ENCODE results near the gene PDE3A.

DNA sequence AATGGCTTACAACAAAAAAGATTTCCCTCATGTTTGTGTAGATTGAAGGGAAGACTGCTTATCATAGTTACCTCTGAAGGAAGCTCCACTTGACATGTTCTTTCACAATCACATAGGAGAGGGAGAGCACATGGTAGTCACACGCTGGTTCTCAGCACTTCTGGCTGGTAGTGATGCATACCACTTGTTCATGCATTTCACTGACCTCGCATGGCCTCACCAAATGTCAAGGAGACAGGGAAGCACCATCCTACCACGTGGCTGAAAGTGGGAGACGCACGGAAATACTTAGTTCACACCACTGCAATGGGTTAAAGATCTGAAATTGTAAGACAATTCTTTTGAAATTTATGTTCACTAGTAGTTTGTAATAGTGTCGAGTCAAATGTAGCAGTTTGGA is 74.0 kb downstream of the PDE3A start:
- TF ChIP-seq, protein P1, sequence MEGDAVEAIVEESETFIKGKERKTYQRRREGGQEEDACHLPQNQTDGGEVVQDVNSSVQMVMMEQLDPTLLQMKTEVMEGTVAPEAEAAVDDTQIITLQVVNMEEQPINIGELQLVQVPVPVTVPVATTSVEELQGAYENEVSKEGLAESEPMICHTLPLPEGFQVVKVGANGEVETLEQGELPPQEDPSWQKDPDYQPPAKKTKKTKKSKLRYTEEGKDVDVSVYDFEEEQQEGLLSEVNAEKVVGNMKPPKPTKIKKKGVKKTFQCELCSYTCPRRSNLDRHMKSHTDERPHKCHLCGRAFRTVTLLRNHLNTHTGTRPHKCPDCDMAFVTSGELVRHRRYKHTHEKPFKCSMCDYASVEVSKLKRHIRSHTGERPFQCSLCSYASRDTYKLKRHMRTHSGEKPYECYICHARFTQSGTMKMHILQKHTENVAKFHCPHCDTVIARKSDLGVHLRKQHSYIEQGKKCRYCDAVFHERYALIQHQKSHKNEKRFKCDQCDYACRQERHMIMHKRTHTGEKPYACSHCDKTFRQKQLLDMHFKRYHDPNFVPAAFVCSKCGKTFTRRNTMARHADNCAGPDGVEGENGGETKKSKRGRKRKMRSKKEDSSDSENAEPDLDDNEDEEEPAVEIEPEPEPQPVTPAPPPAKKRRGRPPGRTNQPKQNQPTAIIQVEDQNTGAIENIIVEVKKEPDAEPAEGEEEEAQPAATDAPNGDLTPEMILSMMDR (IDR thresholded peaks at IDR 0.05) = no peak
- no peak for TF ChIP-seq POLR2A (IDR thresholded peaks at IDR 0.05)

All from prostate gland (tissue), 2 donors.